ENCODE results near the gene SGIP1.

- TF ChIP-seq, protein P1, sequence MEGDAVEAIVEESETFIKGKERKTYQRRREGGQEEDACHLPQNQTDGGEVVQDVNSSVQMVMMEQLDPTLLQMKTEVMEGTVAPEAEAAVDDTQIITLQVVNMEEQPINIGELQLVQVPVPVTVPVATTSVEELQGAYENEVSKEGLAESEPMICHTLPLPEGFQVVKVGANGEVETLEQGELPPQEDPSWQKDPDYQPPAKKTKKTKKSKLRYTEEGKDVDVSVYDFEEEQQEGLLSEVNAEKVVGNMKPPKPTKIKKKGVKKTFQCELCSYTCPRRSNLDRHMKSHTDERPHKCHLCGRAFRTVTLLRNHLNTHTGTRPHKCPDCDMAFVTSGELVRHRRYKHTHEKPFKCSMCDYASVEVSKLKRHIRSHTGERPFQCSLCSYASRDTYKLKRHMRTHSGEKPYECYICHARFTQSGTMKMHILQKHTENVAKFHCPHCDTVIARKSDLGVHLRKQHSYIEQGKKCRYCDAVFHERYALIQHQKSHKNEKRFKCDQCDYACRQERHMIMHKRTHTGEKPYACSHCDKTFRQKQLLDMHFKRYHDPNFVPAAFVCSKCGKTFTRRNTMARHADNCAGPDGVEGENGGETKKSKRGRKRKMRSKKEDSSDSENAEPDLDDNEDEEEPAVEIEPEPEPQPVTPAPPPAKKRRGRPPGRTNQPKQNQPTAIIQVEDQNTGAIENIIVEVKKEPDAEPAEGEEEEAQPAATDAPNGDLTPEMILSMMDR (IDR thresholded peaks at IDR 0.05; ENCODE audit: low read length) = no peak
- TF ChIP-seq EZH2 (IDR thresholded peaks at IDR 0.05; ENCODE audit: borderline replicate concordance, low read length) = no peak
These were observed 51.0 kb downstream of the SGIP1 start for GRCh38 chr1:66585002-66585401.
